AG09309 (cell line): ENCODE measurements around the gene FOXP1.

Experiments used
- DNase-seq: peaks from one replicate; pipeline ENCODE4 v3.0.0-alpha.2; 2010; ENCODE audit warnings: low read depth
- H3K4me3 ChIP-seq: 2 replicates; pipeline ENCODE4 v1.5.1; 2011; ENCODE audit warnings: mild to moderate bottlenecking, low read depth, low read length, moderate library complexity; ENCODE audit not compliant: control insufficient read depth
- CTCF ChIP-seq: IDR thresholded peaks from 2 replicates; pipeline ENCODE4 v1.5.1; 2011; ENCODE audit warnings: mild to moderate bottlenecking, low read depth, low read length, inconsistent platforms; ENCODE audit not compliant: insufficient read depth, control insufficient read depth; ENCODE audit errors: missing control alignments

The FOXP1 gene

GRCh38 chr3:71241981-71242560 lies 341.5 kb downstream of the FOXP1 start:
- no peak for TF ChIP-seq CTCF
- no peak for DNase-seq
- H3K4me3 ChIP-seq: no peak overlapping the region

GRCh38 chr3:71241246-71241901 lies 342.2 kb downstream of the FOXP1 start:
- no peak for TF ChIP-seq CTCF

GRCh38 chr3:71240034-71240433 lies 343.5 kb downstream of the FOXP1 start:
- H3K4me3 ChIP-seq: no peak overlapping the region
- TF ChIP-seq CTCF: no peak
- DNase-seq: no peak

More at GRCh38 chr3:71241246-71241901, 342.2 kb downstream of the FOXP1 start:
- H3K4me3 ChIP-seq: no peak overlapping the region
- DNase-seq: no peak

GRCh38 chr3:71238355-71238757 lies 345.2 kb downstream of the FOXP1 start:
- no peak for DNase-seq
- no peak overlapping the region for H3K4me3 ChIP-seq
- TF ChIP-seq CTCF: no peak

- DNase-seq: no peak
- TF ChIP-seq CTCF: no peak
- H3K4me3 ChIP-seq: no peak overlapping the region
Measured at GRCh38 chr3:71237672-71238071, 345.9 kb downstream of the FOXP1 start.

GRCh38 chr3:71235846-71236245 lies 347.7 kb downstream of the FOXP1 start:
- no peak for DNase-seq
- TF ChIP-seq CTCF: no peak
- no peak overlapping the region for H3K4me3 ChIP-seq
